ENCODE data around the gene FFAR3. TPM values are rescaled to one million over a fixed set of nuclear protein-coding genes. Genes with fewer than 3 reads are reported as not detected.

Gene FFAR3
- polyA plus RNA-seq, 2 of the 4 experiments (the other 2 are of a cell fraction) = not detected

DNA sequence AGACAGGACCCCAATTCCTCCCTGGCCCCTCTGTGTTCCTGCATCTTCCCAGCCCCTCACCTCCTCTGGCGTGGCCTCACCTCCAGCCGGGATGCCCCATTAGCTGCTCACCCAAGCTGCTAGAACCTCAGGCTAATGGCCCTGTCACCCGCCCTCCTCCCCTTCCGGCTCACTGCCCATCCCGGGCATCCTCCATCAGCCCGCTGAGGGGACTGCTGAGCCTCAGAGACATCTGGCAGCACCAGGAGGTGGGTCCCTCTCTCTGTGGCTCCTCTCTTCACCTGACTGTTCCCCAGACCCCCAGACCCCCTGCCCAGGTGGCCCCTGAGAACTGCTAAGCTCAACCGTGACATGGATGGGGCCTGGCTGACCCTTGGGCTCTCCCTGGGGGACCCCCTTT, 7.7 kb upstream of the FFAR3 start (continued):
- TF ChIP-seq, protein P1, sequence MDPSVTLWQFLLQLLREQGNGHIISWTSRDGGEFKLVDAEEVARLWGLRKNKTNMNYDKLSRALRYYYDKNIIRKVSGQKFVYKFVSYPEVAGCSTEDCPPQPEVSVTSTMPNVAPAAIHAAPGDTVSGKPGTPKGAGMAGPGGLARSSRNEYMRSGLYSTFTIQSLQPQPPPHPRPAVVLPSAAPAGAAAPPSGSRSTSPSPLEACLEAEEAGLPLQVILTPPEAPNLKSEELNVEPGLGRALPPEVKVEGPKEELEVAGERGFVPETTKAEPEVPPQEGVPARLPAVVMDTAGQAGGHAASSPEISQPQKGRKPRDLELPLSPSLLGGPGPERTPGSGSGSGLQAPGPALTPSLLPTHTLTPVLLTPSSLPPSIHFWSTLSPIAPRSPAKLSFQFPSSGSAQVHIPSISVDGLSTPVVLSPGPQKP (IDR thresholded peaks at IDR 0.05; ENCODE audit: low read depth, low read length) = no peak
- TF ChIP-seq, protein P2, sequence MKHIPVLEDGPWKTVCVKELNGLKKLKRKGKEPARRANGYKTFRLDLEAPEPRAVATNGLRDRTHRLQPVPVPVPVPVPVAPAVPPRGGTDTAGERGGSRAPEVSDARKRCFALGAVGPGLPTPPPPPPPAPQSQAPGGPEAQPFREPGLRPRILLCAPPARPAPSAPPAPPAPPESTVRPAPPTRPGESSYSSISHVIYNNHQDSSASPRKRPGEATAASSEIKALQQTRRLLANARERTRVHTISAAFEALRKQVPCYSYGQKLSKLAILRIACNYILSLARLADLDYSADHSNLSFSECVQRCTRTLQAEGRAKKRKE (CRISPR knock-in tag; IDR thresholded peaks at IDR 0.05; ENCODE audit: low read depth) = no peak
- TF ChIP-seq ZNF302 (CRISPR knock-in tag; IDR thresholded peaks at IDR 0.05) = no peak

DNA sequence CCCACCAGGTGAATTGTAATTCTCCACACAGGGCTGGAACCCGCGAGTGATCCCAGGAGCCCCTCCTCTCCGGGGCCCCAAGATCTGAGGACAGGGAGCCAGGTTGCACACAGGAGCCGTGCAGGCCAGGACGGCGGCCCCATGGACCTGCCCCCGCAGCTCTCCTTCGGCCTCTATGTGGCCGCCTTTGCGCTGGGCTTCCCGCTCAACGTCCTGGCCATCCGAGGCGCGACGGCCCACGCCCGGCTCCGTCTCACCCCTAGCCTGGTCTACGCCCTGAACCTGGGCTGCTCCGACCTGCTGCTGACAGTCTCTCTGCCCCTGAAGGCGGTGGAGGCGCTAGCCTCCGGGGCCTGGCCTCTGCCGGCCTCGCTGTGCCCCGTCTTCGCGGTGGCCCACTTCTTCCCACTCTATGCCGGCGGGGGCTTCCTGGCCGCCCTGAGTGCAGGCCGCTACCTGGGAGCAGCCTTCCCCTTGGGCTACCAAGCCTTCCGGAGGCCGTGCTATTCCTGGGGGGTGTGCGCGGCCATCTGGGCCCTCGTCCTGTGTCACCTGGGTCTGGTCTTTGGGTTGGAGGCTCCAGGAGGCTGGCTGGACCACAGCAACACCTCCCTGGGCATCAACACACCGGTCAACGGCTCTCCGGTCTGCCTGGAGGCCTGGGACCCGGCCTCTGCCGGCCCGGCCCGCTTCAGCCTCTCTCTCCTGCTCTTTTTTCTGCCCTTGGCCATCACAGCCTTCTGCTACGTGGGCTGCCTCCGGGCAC, 6.7 kb upstream of the FFAR3 start:
- CTCF ChIA-PET = interaction anchor here (1.0 to 15.0 kb wide), 30 partner anchors 12 to 268 kb away, joined by 3 to 368 read pairs (median 14); partner anchors contain the start of genes FAM187B, FFAR2 and KRTDAP
- no peaks in the 10 kb centered on the region for H3K4me1 ChIP-seq
- 74% methylated on average over 47 of the region's 47 CpGs for WGBS (ENCODE audit: missing lambda C conversion rate)
- TF ChIP-seq, protein P3, sequence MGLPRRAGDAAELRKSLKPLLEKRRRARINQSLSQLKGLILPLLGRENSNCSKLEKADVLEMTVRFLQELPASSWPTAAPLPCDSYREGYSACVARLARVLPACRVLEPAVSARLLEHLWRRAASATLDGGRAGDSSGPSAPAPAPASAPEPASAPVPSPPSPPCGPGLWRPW (IDR thresholded peaks at IDR 0.05) = no peak
- no peak for TF ChIP-seq CHD2 (IDR thresholded peaks at IDR 0.05; ENCODE audit: low read length, partially characterized antibody)
- no peak for TF ChIP-seq HOXA7 (CRISPR knock-in tag; IDR thresholded peaks at IDR 0.05)
- TF ChIP-seq, protein P4, sequence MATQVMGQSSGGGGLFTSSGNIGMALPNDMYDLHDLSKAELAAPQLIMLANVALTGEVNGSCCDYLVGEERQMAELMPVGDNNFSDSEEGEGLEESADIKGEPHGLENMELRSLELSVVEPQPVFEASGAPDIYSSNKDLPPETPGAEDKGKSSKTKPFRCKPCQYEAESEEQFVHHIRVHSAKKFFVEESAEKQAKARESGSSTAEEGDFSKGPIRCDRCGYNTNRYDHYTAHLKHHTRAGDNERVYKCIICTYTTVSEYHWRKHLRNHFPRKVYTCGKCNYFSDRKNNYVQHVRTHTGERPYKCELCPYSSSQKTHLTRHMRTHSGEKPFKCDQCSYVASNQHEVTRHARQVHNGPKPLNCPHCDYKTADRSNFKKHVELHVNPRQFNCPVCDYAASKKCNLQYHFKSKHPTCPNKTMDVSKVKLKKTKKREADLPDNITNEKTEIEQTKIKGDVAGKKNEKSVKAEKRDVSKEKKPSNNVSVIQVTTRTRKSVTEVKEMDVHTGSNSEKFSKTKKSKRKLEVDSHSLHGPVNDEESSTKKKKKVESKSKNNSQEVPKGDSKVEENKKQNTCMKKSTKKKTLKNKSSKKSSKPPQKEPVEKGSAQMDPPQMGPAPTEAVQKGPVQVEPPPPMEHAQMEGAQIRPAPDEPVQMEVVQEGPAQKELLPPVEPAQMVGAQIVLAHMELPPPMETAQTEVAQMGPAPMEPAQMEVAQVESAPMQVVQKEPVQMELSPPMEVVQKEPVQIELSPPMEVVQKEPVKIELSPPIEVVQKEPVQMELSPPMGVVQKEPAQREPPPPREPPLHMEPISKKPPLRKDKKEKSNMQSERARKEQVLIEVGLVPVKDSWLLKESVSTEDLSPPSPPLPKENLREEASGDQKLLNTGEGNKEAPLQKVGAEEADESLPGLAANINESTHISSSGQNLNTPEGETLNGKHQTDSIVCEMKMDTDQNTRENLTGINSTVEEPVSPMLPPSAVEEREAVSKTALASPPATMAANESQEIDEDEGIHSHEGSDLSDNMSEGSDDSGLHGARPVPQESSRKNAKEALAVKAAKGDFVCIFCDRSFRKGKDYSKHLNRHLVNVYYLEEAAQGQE (IDR thresholded peaks at IDR 0.05) = no peak
- no peak for TF ChIP-seq CBX2 (IDR thresholded peaks at IDR 0.05; ENCODE audit: borderline replicate concordance, low read depth)
- TF ChIP-seq, protein P2 (CRISPR knock-in tag; IDR thresholded peaks at IDR 0.05; ENCODE audit: low read depth) = no peak
- TF ChIP-seq ZSCAN20 (CRISPR knock-in tag; IDR thresholded peaks at IDR 0.05) = no peak
- no peak for TF ChIP-seq EP300 (IDR thresholded peaks at IDR 0.05)
- no peak for TF ChIP-seq CBX8 (IDR thresholded peaks at IDR 0.05)
- H3K4me2 ChIP-seq = no peak overlapping the region
- H3K27ac ChIP-seq = no peak overlapping the region
- DNase-seq (ENCODE audit: low read depth in 1 of 2, low spot score in 1 of 2) (no peak), FAIRE-seq (no peak), ATAC-seq (peak in 1 of 2 experiments; percentile 4; a peak in 2 of 6 replicates)
- POLR2A ChIA-PET = interaction anchor here (0.8 kb wide), 1 partner anchor 11 kb away, joined by 4 read pairs; no protein-coding TSS in a partner anchor
- no peak overlapping the region for H3K4me3 ChIP-seq
- H3K9me3 ChIP-seq = no peaks in the 10 kb centered on the region

DNA sequence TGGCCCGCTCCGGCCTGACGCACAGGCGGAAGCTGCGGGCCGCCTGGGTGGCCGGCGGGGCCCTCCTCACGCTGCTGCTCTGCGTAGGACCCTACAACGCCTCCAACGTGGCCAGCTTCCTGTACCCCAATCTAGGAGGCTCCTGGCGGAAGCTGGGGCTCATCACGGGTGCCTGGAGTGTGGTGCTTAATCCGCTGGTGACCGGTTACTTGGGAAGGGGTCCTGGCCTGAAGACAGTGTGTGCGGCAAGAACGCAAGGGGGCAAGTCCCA, 6.1 kb upstream of the FFAR3 start:
- ChIA-PET POLR2A (no interaction called here), CTCF (interaction anchor here (0.6 to 15.0 kb wide), 59 partner anchors 8 to 522 kb away, joined by 3 to 368 read pairs (median 5); partner anchors contain the start of genes FAM187B, FFAR2 and KRTDAP)
- H3K4me2 ChIP-seq = no peak overlapping the region
- H3K9me3 ChIP-seq = no peaks in the 10 kb centered on the region
- H3K4me1 ChIP-seq = no peaks in the 10 kb centered on the region
- no peak overlapping the region for H3K27ac ChIP-seq
- no peak for DNase-seq (ENCODE audit: low read depth in 1 of 2, low spot score in 1 of 2)
- 64% methylated on average over 18 of the region's 18 CpGs for WGBS (ENCODE audit: missing lambda C conversion rate)
- FAIRE-seq = no peak
- TF ChIP-seq ZNF302 (CRISPR knock-in tag; IDR thresholded peaks at IDR 0.05) (no peak), CHD4 (IDR thresholded peaks at IDR 0.05; ENCODE audit: borderline replicate concordance) (no peak), FOSB (CRISPR knock-in tag; IDR thresholded peaks at IDR 0.05) (no peak), RAD21 (conservative IDR thresholded peaks at IDR 0.05 in 1 of 2, IDR thresholded peaks at IDR 0.05 in 1 of 2) (no peak), KDM1A (IDR thresholded peaks at IDR 0.05; ENCODE audit: low read depth) (no peak), POLR2A (IDR thresholded peaks at IDR 0.05; ENCODE audit: low read length) (no peak), MAZ (IDR thresholded peaks at IDR 0.05; ENCODE audit: borderline replicate concordance, low read depth, low read length) (no peak), HDAC2 (IDR thresholded peaks at IDR 0.05) (no peak), JUNB (IDR thresholded peaks at IDR 0.05) (no peak), NFE2L2 (conservative IDR thresholded peaks at IDR 0.05; ENCODE audit: low read length) (no peak), HOXA7 (CRISPR knock-in tag; IDR thresholded peaks at IDR 0.05) (no peak), ZSCAN20 (CRISPR knock-in tag; IDR thresholded peaks at IDR 0.05) (no peak), PHF8 (IDR thresholded peaks at IDR 0.05; ENCODE audit: borderline replicate concordance, low read depth) (no peak), POLR2AphosphoS2 (conservative IDR thresholded peaks at IDR 0.05; ENCODE audit: low read length) (no peak), ZC3H11A (IDR thresholded peaks at IDR 0.05) (no peak), EP300 (IDR thresholded peaks at IDR 0.05) (no peak), EHMT2 (IDR thresholded peaks at IDR 0.05; ENCODE audit: low read depth) (no peak)
- TF ChIP-seq, protein P5, sequence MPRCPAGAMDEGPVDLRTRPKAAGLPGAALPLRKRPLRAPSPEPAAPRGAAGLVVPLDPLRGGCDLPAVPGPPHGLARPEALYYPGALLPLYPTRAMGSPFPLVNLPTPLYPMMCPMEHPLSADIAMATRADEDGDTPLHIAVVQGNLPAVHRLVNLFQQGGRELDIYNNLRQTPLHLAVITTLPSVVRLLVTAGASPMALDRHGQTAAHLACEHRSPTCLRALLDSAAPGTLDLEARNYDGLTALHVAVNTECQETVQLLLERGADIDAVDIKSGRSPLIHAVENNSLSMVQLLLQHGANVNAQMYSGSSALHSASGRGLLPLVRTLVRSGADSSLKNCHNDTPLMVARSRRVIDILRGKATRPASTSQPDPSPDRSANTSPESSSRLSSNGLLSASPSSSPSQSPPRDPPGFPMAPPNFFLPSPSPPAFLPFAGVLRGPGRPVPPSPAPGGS (IDR thresholded peaks at IDR 0.05) = no peak
- TF ChIP-seq, protein P6, sequence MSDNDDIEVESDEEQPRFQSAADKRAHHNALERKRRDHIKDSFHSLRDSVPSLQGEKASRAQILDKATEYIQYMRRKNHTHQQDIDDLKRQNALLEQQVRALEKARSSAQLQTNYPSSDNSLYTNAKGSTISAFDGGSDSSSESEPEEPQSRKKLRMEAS (IDR thresholded peaks at IDR 0.05) = no peak
- no peak; a peak in 1 of 6 replicates for ATAC-seq
- H3K4me3 ChIP-seq = no peak overlapping the region

All from A549 (cell line).